Measurements from ENCODE around the gene RECQL5. TPM values are rescaled to one million over a fixed set of nuclear protein-coding genes. Genes with fewer than 3 reads are reported as not detected.

Gene RECQL5
- total and polyA plus RNA-seq, 11 donors: 6.0 to 15.9 (median 10.2) TPM

DNA sequence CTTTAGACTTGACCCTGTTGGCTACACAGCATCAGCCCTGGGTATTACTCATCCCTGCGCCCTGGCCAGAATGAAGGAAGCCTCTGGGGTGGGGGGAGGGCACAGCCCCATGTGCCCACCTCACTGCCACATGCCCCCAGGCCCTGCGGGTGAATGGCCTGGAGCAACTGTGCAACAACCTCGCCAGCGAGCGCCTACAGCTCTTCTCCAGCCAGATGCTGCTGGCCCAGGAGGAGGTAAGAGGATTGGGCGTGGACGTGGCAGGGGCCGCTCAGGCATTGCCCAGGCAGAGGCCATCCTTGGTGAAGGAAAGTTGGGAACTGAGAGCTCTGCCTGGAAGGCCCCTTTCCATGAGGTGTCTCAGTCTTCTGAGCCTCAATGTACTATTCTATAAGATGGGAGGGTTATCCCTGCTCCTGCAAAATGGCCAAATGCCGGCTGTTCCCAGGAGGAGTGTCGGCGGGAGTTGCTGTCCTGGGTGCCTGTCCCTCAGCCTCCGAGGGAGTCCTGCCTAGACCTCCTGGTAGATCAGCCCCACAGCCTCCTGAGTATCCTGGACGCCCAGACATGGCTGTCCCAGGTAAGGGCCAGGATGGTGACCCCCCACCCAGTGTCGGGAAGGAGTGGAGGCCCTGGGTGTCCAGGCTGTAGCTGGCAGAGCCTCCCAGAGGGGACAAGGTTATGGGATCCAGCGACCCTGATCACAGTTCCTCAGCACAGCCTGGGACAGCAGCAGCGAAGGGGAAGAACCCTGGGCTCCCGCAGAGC, 70.5 kb downstream of the RECQL5 start:
- TF ChIP-seq POLR2A (IDR thresholded peaks at IDR 0.05): no peak
- TF ChIP-seq, protein P1, sequence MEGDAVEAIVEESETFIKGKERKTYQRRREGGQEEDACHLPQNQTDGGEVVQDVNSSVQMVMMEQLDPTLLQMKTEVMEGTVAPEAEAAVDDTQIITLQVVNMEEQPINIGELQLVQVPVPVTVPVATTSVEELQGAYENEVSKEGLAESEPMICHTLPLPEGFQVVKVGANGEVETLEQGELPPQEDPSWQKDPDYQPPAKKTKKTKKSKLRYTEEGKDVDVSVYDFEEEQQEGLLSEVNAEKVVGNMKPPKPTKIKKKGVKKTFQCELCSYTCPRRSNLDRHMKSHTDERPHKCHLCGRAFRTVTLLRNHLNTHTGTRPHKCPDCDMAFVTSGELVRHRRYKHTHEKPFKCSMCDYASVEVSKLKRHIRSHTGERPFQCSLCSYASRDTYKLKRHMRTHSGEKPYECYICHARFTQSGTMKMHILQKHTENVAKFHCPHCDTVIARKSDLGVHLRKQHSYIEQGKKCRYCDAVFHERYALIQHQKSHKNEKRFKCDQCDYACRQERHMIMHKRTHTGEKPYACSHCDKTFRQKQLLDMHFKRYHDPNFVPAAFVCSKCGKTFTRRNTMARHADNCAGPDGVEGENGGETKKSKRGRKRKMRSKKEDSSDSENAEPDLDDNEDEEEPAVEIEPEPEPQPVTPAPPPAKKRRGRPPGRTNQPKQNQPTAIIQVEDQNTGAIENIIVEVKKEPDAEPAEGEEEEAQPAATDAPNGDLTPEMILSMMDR (IDR thresholded peaks at IDR 0.05): no peak
- 83 to 92% (median 90%) methylated on average over 10 to 17 of the region's 17 CpGs for WGBS, 4 donors
- Histone ChIP-seq H3K36me3 (peaks cover 0 to 1% (median 0%) of the 10 kb centered on the region in 9 donors), H3K9me3 (no peaks in the 10 kb centered on the region), H3K27ac (no peak overlapping the region), H3K4me1 (no peaks in the 10 kb centered on the region), H3K27me3 (no peaks in the 10 kb centered on the region), H3K4me3 (no peak overlapping the region)
- ATAC-seq (no peak), DNase-seq (no peak)
- intact Hi-C loops (cut with DNase I): loop anchor here in 1 of 10 donors (10.0 kb wide), 1 partner anchor 172 kb away; no protein-coding TSS in a partner anchor

DNA sequence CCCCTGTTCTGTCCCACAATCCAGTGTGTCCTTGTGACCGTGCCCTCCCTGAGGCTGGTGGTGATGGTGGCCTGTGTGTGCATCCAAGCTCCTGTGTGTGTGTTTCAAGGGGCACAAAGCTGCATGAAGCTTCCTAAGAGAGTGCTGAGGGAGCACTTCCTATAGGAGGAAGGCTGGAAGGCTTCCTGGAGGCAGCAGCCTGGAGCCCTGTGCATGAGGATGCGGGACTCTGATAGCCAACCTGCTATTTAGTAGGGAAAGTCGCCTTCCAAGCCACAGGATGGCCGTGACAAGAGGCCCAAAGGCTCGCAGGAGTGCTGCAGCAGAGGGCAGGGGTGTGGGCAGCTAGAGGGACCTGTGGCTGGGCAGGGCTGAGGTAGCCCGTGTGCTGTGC, 71.0 kb downstream of the RECQL5 start:
- WGBS, 4 donors: 85 to 91% (median 87%) methylated on average over 5 to 6 of the region's 6 CpGs
- Histone ChIP-seq H3K4me1 (no peaks in the 10 kb centered on the region), H3K9me3 (no peaks in the 10 kb centered on the region), H3K36me3 (no peaks in the 10 kb centered on the region), H3K27ac (no peak overlapping the region), H3K4me3 (no peak overlapping the region), H3K27me3 (no peaks in the 10 kb centered on the region)
- intact Hi-C loops (cut with DNase I): loop anchor here in 1 of 10 donors (10.0 kb wide), 1 partner anchor 171 kb away; no protein-coding TSS in a partner anchor
- TF ChIP-seq, protein P1 (IDR thresholded peaks at IDR 0.05): no peak
- TF ChIP-seq POLR2A (IDR thresholded peaks at IDR 0.05): no peak
- no peak for ATAC-seq
- no peak for DNase-seq

DNA sequence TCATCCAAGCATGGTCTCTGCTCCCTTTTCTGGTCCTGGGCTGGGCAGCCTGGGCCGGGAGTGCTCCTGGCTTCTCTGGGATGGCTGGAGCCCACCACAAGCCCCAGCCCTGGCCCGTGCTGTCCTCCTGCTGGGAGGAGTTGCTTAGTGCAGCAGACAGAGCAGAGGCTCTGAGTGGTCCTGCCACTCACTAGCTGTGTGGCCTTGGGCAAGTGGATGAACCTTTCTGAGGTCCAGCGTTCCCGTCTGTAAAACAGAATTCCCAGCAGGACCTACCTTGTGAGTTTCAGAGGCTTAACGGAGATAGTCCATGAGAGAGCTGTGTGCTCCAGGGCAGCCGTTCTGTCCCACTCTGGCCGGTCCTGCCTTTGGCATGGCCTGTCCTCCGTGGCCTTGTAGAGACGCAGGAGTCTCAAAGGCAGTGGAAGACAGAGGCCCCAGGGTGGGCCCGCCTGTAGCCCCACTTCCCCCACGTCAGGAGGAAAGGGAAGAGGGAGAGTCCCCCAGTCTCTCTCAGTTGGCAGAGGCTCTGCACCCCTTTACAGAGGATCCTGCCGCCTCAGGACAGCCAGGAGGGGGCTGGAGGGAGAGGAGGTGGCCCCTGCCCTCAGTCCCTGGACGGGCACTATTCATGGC, 71.6 kb downstream of the RECQL5 start:
- Histone ChIP-seq H3K27me3 (no peaks in the 10 kb centered on the region), H3K4me3 (no peak overlapping the region), H3K36me3 (no peaks in the 10 kb centered on the region), H3K27ac (no peak overlapping the region), H3K4me1 (peaks cover 0 to 2% (median 0%) of the 10 kb centered on the region in 12 donors), H3K9me3 (no peaks in the 10 kb centered on the region)
- no peak for DNase-seq
- 75 to 87% (median 81%) methylated on average over 13 of the region's 13 CpGs for WGBS, 4 donors
- intact Hi-C loops (cut with DNase I): loop anchor here in 1 of 10 donors (10.0 kb wide), 1 partner anchor 171 kb away; no protein-coding TSS in a partner anchor
- ATAC-seq: no peak
- TF ChIP-seq POLR2A (IDR thresholded peaks at IDR 0.05): no peak
- TF ChIP-seq, protein P1 (IDR thresholded peaks at IDR 0.05): no peak
